ENCODE results near the gene TEC.
"Not testable (repeated sequence)": the region's sequence is repeated elsewhere in the genome, so short reads cannot be mapped to it uniquely, and the experiment has no call there.

Gene TEC

DNA sequence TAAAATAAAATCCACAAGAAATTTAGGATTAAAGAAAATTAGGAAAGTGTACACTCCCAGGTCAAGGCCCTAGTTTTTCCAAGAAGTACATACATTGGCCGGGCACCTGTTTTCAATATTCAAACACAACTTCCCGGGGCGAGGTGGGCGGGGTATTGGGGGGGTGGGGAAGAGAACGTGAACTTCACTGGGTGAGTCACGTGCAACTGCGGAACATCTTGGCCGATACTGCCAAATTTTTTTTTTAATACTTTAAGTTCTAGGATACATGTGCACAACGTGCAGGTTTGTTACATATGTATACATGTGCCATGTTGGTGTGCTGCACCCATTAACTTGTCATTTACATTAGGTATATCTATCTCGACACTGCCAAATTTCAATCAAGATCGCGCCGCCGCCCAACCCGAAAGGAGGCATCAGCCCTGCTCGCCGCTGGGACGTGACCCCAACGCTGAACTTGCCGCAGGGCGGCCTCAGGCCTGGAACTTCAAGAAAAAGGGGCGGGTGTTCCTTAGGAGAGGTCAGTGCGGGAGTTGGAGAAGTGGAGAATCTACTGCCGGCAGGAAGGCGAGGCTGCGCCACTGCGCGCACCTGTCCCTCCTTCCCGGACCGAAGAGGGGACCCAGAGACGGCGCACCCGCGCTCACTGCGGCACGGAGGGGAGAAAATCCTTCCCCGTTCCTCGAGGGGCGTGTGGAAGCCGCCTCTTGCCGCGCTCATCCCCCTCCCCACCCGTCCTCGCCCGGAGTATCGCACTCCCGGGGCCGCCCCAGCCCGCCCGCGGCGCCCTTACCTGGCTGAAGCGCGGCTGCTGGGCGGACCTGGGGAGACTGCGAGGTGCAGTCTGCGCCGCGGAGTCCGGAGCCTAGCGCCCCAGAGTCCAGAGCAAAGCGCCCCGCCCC lies at the start of gene TEC:
TEC (minus strand) TSS at position 883 of the 905 bp plus-strand sequence. CDS start 41,224 bp downstream, outside the sequence.
- DNase-seq (ENCODE audit: low spot score): peak; percentile 39

DNA sequence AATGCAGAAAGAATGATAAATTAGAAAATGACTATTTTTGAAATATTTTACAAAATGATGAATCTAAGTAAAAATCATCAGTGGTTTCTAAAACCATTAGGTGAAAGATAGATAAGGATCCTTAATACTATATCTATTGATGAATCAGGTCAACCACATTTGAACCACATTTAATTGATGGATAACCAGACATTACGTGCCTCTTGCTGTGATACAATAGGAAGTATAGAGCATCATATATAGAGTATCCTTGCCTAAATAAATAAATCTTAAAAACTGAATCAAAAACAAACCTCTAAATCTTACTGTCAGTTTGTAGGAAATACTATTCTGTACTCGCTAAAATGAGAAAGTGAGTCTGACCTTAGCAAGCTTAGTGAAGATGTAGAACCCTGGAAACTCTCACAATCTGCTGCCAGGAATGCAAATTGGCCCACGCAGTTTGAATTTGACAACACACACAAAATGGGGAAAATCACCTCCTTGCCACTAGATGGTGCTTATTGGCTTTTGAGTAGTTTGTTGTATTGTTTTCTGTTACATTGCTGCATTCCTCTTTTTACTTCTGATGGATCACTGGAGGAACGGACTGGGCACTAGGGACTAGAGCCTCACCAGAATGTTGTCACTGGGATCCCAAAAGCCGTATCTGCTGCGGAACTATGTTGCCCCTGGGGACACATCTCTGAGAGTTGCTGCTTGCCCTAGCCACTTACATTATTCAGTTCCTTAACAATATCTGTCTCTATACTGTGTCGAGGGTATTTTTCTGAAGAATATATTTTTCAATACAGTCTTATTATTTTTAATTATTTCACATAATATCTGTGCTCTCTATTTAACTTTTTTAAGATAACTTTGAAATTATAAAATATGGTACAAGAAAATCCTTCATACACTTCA lies 46.3 kb upstream of the TEC start:
- peak; percentile 36 for DNase-seq (ENCODE audit: low spot score)

DNA sequence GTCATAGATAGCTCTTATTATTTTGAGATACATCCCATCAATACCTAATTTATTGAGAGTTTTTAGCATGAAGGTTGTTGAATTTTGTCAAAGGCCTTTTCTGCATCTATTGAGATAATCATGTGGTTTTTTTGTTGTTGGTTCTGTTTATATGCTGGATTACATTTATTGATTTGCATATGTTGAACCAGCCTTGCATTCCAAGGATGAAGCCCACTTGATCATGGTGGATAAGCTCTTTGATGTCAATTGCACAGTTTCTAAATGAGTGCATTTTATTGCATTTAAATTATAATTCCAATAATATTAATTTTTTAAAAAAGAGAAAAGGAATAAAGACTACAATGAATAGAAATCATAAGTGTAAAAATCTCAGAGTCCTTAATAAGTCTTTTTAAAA lies 45.1 kb upstream of the TEC start:
- DNase-seq (ENCODE audit: low spot score): not testable (repeated sequence)

DNA sequence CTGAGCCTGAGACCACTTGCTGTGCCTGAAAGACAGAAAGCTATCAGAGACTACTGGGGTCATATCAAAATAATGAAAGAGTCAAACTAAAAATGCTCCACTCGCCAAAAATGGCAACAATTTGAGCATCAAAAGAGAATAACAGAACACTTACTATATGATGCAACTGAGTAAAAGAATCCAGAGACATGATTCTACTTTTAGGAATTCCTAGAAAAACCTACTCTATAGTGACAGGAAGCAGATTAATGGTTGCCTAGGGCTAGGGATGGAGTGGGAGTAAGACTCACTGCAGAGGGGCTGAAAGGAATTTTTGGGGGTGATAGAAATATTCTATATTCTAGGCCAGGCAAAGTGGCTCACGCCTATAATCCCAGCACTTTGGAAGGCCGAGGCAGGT lies 42.3 kb upstream of the TEC start:
- DNase-seq (ENCODE audit: low spot score): no peak

DNA sequence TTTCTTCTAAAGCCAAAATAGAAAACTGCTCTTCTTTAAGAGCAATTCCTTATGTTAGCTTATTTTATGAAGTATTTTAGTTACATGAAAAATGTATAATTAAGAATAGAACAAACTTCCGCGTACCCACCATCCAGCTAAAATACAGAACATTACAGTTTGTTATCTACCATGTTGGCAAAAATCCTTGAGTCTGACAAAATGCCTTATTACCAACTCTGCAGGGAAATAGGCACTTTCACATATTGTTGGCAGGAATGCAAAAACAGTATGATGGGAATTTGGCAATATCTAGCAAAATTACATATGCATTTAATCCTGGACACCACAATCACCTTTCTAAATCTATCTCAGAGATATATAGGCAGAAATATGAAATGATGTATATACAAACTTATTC lies 39.3 kb upstream of the TEC start:
- no peak for DNase-seq (ENCODE audit: low spot score)

DNA sequence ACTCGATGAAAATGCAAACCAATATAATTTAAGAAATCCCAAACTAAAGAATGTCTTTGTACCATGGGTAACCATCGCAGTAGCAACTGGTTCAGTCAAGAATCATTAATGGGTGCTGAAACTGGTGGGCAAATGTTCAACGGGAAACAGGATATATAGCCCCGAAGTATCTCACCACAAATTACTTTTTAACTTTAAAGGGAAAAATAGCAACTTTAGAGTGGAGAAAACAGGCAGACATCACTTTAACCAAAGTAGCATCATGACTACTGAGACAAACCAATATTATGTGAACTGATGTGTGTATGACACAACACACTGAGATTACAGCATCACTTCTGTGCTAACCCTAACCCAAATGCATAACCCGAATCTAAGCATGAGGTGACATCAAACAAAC lies 37.9 kb upstream of the TEC start:
- no peak for DNase-seq (ENCODE audit: low spot score)

DNA sequence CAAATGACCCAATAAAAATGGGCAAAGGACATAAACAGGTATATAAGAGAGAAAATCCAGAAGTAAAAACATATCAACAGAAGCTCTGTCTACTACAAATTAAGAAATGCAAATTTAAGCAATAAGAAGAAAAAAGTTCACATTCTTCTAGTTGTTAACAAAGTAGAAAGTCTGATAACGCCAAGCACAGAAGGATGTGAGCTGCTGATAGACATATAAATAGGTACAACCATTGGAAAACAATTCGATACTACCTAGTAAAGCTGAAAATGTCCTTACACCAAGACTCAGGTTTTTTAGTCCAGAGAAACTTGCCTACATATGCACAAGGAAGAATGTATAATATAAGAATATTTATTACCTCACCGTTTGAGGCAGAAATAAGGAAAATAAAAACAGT lies 35.9 kb upstream of the TEC start:
- DNase-seq (ENCODE audit: low spot score): no peak

DNA sequence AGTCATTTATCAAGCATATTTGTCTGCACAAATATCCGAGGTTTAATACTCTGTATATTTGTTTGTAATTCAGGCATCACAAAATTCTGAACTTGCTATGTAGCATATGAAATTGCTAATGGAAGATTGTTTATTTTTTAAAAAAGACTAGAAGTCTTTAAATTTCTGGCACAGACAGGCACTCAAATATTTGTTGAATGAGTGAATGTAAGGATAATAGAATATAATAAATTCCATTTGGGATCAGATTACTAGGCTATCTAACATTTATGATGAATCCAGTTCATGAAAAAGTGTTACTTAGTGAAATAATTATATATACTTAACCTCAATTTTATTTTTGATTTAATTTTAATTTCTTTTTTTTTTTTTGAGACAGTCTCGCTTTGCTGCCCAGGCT lies 30.4 kb upstream of the TEC start:
- no peak for DNase-seq (ENCODE audit: low spot score)

DNA sequence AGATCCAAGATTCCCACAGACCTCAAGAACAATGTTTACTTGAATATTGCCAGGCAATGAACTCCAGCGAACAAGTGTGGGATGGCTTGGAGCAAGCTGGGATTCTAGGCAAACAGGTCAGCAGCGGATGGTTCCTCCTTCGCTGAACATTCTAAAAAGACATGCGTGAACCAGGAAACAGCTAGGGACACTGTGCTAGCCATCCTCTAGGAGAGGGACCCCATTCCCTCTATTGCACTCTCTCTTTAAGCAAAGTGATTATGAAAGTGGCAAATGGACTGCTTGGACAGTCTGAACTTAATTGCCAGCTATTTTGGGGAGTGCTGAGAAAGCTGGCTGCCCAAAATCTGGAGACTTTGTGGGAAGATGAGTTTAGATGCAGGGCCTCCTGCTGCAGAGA lies 29.9 kb upstream of the TEC start:
- DNase-seq (ENCODE audit: low spot score): no peak

DNA sequence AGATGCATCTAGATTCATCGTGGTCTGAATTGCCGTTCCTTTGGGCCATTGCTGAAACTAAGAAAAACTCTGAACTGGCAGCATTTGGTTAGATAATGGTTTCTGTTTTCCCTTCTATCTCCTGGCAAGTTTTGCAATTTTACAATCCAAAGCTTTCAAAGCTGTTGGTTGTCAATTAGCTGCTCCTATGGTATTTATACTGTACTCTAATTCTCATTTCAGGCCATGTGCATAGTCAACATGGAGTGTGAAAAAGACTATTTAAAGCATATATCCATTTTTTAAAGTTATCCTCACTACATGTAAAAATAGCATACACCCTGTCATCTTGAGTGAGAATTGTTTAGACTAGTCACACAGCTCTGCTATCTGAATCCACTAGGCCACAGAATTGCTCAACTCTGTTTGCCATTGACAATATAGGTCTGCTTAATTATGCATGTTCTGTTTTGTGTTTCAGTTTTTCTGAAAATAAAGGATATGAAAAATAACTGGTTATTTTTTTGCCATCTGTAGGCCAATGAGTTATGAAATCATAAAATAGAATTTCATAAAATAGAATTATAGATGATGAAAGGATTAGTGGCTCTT lies 27.7 kb upstream of the TEC start:
- DNase-seq (ENCODE audit: low spot score): no peak

DNA sequence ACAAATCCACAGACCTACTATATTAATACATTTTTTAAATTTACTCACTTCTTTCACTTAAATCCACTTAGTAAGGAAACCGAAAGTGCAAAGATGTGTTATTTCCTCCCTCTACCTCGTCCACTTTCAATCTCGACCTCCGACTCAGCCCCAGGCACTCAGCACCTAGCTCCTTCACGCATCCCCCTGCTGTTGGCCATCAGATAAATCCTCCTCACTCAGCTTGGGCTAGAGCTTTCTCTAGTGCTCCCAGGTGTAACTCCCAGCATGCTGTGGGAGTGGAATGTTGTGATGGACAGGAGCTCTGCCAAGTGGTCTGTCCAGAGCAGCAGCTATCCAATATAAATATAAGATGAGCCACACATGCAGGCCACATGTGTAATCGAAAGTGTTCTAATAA lies 26.7 kb upstream of the TEC start:
- peak; percentile 2 for DNase-seq (ENCODE audit: low spot score)

DNA sequence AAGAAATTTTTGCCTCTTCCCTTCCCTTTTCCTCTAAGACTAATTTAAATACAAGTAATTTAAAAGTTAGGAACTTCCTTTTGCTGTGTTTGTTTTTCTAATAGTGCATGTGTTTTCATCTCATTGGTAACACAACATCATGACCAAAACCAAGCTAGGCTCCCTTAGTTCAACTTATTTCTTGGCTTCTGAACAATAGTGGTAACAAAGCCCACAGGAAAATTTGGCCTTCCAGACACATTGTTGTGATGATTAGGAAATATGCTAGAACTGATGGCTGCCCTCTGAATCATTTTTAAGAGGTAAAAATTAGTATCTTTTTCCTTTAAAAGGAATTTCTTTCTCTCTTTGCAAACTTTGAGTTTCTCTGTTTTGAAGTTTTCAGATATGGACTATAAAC lies 25.5 kb upstream of the TEC start:
- no peak for DNase-seq (ENCODE audit: low spot score)

DNA sequence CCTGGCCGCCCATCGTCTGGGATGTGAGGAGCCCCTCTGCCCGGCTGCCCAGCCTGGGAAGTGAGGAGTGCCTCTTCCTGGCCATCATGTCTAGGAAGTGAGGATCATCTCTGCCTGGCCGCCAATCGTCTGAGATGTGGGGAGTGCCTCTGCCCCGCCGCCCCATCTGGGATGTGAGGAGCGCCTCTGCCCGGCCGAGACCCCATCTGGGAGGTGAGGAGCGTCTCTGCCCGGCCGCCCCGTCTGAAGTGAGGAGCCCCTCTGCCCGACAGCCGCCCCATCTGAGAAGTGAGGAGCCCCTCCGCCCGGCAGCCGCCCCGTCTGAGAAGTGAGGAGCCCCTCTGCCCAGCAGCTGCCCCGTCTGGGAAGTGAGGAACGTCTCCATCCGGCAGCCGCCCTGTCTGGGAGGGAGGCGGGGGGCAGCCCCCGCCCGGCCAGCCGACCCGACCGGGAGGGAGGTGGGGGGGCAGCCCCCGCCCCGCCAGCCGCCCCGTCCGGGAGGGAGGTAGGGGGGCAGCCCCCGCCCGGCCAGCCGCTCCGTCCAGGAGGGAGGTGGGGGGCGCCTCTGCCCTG lies 22.7 kb upstream of the TEC start:
- not testable (repeated sequence) for DNase-seq (ENCODE audit: low spot score)

DNA sequence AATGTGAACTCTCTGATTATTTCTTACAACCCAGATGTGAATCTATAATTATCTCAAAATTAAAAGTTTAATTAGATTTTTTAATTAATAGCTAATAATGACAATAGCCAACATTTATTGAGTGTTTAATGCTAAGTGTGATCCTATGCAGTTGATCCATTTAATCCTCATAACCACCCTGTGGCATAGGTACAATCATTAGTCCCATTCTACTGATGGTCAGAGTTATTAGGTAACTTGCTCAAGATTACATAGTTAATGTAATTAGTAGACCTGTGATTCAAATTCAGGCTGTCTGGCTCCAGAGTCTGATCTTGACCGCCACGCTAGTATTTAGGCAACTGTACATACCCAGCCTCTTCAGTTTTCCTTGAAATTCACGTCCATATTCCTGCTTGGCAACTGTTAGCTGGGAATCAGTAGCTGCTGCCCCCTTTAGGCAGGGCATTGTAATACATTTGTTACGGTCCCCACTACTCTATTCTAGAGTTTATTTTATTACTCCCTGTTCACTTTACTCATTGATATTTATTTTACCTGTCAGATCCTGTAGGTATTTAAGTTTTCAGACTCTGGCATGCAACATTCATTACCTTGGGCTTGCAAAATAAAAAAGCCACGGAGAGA lies 20.6 kb upstream of the TEC start:
- DNase-seq (ENCODE audit: low spot score): peak; percentile 13

DNA sequence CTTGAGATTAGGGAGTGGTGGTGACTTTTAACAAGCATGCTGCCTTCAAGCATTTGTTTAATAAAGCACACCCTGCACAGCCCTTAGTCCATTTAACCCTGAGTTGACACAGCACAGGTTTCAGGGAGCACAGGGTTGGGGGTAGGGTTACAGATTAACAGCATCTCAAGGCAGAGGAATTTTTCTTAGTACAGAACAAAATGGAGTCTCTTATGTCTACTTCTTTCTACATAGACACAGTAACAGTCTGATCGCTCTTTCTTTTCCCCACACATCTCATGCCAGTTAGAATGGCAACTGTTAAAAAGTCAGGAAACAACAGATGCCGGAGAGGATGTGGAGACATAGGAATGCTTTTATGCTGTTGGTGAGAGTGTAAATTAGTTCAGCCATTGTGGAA lies 16.4 kb upstream of the TEC start:
- DNase-seq (ENCODE audit: low spot score): not testable (repeated sequence)

DNA sequence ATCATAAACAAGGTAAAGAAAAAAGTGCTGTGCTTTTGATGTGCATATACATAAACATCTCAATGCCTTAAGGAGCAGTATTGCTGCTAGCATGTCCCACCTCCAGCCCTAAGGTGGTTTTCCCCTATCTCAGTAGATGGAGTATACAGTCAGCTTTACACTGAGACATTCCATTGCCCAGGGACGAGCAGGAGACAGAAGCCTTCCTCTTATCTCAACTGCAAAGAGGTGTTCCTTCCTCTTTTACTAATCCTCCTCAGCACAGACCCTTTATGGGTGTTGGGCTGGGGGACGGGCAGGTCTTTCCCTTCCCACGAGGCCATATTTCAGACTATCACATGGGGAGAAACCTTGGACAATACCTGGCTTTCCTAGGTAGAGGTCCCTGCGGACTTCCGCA lies 16.0 kb upstream of the TEC start:
- DNase-seq (ENCODE audit: low spot score): not testable (repeated sequence)

DNA sequence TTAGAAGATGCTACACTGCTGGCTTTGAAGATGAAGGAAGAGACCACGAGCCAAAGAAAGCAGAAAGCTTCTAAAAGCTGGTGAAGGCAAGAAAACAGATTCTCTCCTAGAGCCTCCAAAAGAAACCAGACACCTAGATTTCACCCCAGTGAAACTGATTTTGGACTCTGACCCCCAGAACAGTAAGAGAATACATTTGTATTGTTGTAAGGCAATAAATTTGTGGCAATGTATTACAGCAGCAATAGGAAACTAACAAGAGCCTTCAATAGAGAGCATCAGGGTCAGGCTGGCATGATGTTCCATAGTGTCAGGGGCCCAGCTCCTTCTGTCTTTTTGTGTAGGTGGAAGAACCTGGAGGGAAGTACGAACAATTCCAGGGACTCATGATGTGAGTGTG lies 6.0 kb upstream of the TEC start:
- DNase-seq (ENCODE audit: low spot score): no peak

DNA sequence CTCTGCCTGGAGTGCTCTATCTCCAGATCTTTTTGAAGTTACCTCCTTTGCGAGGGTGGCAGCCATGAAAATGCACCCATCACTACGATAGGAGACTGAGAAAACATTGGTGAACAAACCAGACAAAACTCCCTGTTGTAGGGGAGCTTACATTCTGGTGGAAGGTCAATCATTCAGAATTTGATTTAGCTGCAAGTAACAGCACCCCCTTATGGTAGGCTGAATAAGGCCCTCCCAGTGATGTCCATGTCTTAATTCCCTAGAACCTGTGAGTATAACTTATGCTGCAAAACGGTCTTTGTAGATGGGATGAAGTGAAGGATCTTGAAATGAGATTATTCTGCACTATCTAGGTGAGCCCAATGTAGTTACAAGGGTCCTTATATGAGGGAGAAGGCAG lies 5.6 kb upstream of the TEC start:
- peak; percentile 12 for DNase-seq (ENCODE audit: low spot score)

DNA sequence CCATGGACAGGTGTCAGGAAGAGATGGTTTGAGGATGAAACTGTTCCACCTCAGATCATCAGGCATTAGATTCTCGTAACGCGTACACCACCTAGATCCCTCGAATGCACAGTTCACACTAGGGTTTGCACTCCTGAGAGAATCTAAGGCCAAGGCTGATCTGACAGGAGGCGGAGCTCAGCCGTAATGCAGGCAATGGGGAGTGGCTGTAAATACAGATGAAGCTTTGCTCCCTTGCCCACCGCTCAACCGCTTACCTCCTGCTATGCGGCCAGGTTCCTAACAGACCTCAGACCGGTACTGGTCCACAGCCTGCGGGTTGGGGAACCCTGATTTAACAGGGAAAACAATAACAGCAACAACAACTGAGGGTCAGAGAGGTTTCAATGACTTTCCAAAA lies 2.0 kb upstream of the TEC start:
- DNase-seq (ENCODE audit: low spot score): no peak

DNA sequence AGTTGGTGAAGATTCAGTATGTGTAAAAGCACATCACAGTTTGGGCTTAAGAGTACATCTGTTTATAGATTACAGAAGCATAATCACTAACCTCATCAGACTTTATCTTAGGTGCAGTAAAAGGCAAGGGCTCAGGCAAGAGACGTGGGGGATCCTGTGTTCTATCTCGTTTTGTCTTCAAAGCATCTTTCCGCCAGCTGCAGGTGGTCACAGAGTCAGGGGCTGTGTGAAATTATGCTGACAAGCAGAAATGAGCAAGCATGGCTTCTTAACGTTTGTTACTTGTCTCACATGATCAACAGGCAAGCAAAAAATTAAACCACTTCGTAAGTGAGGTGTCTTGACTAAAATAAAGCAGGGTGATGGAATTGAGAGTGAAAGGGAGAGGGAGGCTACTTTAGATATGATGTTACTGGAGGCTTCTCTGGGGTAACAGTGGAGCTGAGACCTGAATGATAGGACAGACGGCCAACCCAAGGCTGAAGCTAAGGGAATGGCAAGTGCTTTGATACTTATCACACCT lies 1.4 kb upstream of the TEC start:
- no peak for DNase-seq (ENCODE audit: low spot score)

DNA sequence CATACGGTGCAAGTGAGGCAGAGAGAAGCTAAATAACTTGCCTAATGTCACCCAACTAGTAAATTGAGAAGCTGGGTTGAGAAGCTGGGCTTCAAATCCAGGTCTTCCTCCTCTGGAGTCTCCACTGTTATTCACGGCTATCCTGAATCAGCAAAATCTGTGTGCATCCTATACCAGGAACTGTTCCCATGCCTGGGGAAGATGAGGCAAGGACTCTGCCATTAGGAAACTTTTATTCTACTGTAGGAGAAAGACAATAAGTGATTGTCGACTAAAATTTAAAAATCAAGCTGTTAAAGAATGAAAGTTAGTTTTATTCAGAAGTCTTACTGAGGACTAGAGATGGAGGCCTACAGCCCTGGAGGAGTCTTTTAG lies 872 bp upstream of the TEC start:
- DNase-seq (ENCODE audit: low spot score): no peak
